ENCODE measurements around the gene RND3.

GRCh38 chr2:150495001-150495400 lies 7.5 kb upstream of the RND3 start:
- TF ChIP-seq, protein P1, sequence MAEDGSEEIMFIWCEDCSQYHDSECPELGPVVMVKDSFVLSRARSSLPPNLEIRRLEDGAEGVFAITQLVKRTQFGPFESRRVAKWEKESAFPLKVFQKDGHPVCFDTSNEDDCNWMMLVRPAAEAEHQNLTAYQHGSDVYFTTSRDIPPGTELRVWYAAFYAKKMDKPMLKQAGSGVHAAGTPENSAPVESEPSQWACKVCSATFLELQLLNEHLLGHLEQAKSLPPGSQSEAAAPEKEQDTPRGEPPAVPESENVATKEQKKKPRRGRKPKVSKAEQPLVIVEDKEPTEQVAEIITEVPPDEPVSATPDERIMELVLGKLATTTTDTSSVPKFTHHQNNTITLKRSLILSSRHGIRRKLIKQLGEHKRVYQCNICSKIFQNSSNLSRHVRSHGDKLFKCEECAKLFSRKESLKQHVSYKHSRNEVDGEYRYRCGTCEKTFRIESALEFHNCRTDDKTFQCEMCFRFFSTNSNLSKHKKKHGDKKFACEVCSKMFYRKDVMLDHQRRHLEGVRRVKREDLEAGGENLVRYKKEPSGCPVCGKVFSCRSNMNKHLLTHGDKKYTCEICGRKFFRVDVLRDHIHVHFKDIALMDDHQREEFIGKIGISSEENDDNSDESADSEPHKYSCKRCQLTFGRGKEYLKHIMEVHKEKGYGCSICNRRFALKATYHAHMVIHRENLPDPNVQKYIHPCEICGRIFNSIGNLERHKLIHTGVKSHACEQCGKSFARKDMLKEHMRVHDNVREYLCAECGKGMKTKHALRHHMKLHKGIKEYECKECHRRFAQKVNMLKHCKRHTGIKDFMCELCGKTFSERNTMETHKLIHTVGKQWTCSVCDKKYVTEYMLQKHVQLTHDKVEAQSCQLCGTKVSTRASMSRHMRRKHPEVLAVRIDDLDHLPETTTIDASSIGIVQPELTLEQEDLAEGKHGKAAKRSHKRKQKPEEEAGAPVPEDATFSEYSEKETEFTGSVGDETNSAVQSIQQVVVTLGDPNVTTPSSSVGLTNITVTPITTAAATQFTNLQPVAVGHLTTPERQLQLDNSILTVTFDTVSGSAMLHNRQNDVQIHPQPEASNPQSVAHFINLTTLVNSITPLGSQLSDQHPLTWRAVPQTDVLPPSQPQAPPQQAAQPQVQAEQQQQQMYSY (CRISPR knock-in tag; IDR thresholded peaks at IDR 0.05), result no peak
- TF ChIP-seq POLR2A (IDR thresholded peaks at IDR 0.05; ENCODE audit: low read depth, low read length) (no peak), TCF7 (IDR thresholded peaks at IDR 0.05; ENCODE audit: borderline replicate concordance) (no peak), CTCF (IDR thresholded peaks at IDR 0.05 in 2 of 3, conservative IDR thresholded peaks at IDR 0.05 in 1 of 3; ENCODE audit: control insufficient read depth in 2 of 3, extremely low read depth in 1 of 3, insufficient read depth in 1 of 3, low read depth in 3 of 3, low read length in 3 of 3) (no peak), FOS (IDR thresholded peaks at IDR 0.05; ENCODE audit: borderline replicate concordance, extremely low read depth, insufficient read length) (no peak), RFX5 (IDR thresholded peaks at IDR 0.05; ENCODE audit: low read depth, low read length) (no peak), MAX (IDR thresholded peaks at IDR 0.05; ENCODE audit: low read depth, low read length) (no peak), POLR2AphosphoS5 (IDR thresholded peaks at IDR 0.05; ENCODE audit: low read length) (no peak), CREB1 (IDR thresholded peaks at IDR 0.05; ENCODE audit: low read depth) (no peak), JUND (IDR thresholded peaks at IDR 0.05; ENCODE audit: low read depth, low read length) (no peak), EED (IDR thresholded peaks at IDR 0.05; ENCODE audit: low read depth) (no peak)
